Liver (tissue), 9 donors: ENCODE data around the gene MAP2K3. TPM values are rescaled to one million over a fixed set of nuclear protein-coding genes. Genes with fewer than 3 reads are reported as not detected.

Source experiments
- DNase-seq: peaks from one replicate; pipeline ENCODE4 v3.0.0-alpha.2; 2017; ENCODE audit warnings: low spot score
- H3K27ac ChIP-seq, 2 donors: one replicate each; pipeline ENCODE4 v1.7.0; 2013; ENCODE audit warnings: inconsistent platforms in 2 of 2, low read length in 2 of 2, control low read depth in 1 of 2, low read depth in 1 of 2, mild to moderate bottlenecking in 1 of 2
- H3K27me3 ChIP-seq, 4 donors: one replicate each; pipeline versions ENCODE4 v1.6.1 to v1.7.0; 2013; ENCODE audit warnings: low read length in 3 of 4, inconsistent platforms in 1 of 4, mild to moderate bottlenecking in 1 of 4, moderate library complexity in 1 of 4; ENCODE audit not compliant: control insufficient read depth in 4 of 4, insufficient read depth in 4 of 4
- H3K36me3 ChIP-seq, 4 donors: one replicate each; pipeline versions ENCODE4 v1.6.1 to v1.7.0; 2013; ENCODE audit warnings: low read length in 3 of 4, mild to moderate bottlenecking in 3 of 4, low read depth in 1 of 4, moderate library complexity in 1 of 4; ENCODE audit not compliant: control insufficient read depth in 4 of 4, insufficient read depth in 3 of 4
- H3K4me1 ChIP-seq, 4 donors: one replicate each; pipeline versions ENCODE4 v1.6.1 to v1.7.0; 2013; ENCODE audit warnings: low read length in 3 of 4, mild to moderate bottlenecking in 3 of 4, moderate library complexity in 1 of 4; ENCODE audit not compliant: control insufficient read depth in 4 of 4, insufficient read depth in 4 of 4
- H3K4me3 ChIP-seq, 3 donors: one replicate each; pipeline versions ENCODE4 v1.6.1 to v1.7.0; 2013; ENCODE audit warnings: low read length in 3 of 3, control low read depth in 1 of 3, low read depth in 1 of 3, mild to moderate bottlenecking in 1 of 3
- H3K9ac ChIP-seq, 2 donors: one replicate each; pipeline ENCODE4 v1.7.0; 2013; ENCODE audit warnings: low read length in 2 of 2, mild to moderate bottlenecking in 2 of 2, moderate library complexity in 2 of 2, control low read depth in 1 of 2, low read depth in 1 of 2
- H3K9me3 ChIP-seq, 4 donors: one replicate each; pipeline versions ENCODE4 v1.6.1 to v1.7.0; 2013; ENCODE audit warnings: low read length in 3 of 4; ENCODE audit not compliant: control insufficient read depth in 4 of 4
- ATF3 ChIP-seq: IDR thresholded peaks from 2 replicates; pipeline ENCODE4 v1.6.1; 2016; ENCODE audit warnings: antibody characterized with exemption
- CTCF ChIP-seq: fragments of 150-350 bp; IDR thresholded peaks from 2 replicates; pipeline ENCODE4 v1.5.1; 2017; ENCODE audit warnings: improper control_type of control experiment, low read depth, low read length; ENCODE audit not compliant: missing input control
- EGR1 ChIP-seq, 2 donors: IDR thresholded peaks; 2 replicates each; pipeline ENCODE4 v1.6.1; 2016 to 2018; ENCODE audit warnings: antibody characterized with exemption in 2 of 2, low read depth in 2 of 2
- FOXA2 ChIP-seq: IDR thresholded peaks from 2 replicates; pipeline ENCODE4 v1.6.1; 2016; ENCODE audit warnings: antibody characterized with exemption
- GABPA ChIP-seq, 2 donors: IDR thresholded peaks in 1 of 2; conservative IDR thresholded peaks in 1 of 2; 2 replicates each; pipeline ENCODE4 v1.6.1; 2016; ENCODE audit warnings: antibody characterized with exemption in 2 of 2, mild to moderate bottlenecking in 1 of 2, moderate library complexity in 1 of 2
- HNF4A ChIP-seq, 2 donors: conservative IDR thresholded peaks; 2 replicates each; pipeline ENCODE4 v1.6.1; 2016; ENCODE audit warnings: antibody characterized with exemption in 2 of 2, mild to moderate bottlenecking in 2 of 2
- HNF4G ChIP-seq: IDR thresholded peaks from 2 replicates; pipeline ENCODE4 v1.6.1; 2016; ENCODE audit warnings: antibody characterized with exemption
- JUND ChIP-seq, 2 donors: IDR thresholded peaks; 2 replicates each; pipeline ENCODE4 v1.6.1; 2016; ENCODE audit warnings: antibody characterized with exemption in 2 of 2
- RAD21 ChIP-seq, 2 donors: IDR thresholded peaks; 2 replicates each; pipeline ENCODE4 v1.6.1; 2016; ENCODE audit warnings: antibody characterized with exemption in 2 of 2, mild to moderate bottlenecking in 2 of 2
- RXRA ChIP-seq, 2 donors: IDR thresholded peaks; 2 replicates each; pipeline ENCODE4 v1.6.1; 2017 to 2018; ENCODE audit warnings: antibody characterized with exemption in 2 of 2, mild to moderate bottlenecking in 1 of 2
- SP1 ChIP-seq: IDR thresholded peaks from 2 replicates; pipeline ENCODE4 v1.6.1; 2018; ENCODE audit warnings: antibody characterized with exemption, mild to moderate bottlenecking
- TAF1 ChIP-seq: conservative IDR thresholded peaks from 2 replicates; pipeline ENCODE4 v1.6.1; 2016; ENCODE audit warnings: antibody characterized with exemption, mild to moderate bottlenecking
- YY1 ChIP-seq: IDR thresholded peaks from 2 replicates; pipeline ENCODE4 v1.6.1; 2016; ENCODE audit warnings: antibody characterized with exemption, mild to moderate bottlenecking
- ZBTB33 ChIP-seq: IDR thresholded peaks from 2 replicates; pipeline ENCODE4 v1.6.1; 2016; ENCODE audit warnings: antibody characterized with exemption
- WGBS: extraction: QIAGEN DNeasy Blood & Tissue Kit; methylation state at CpG from one replicate; pipeline ENCODE4 v1.1.7; 2013; 5-methylcytosine and 5-hydroxymethylcytosine counted together
- polyA plus RNA-seq, 2 donors: library from polyadenylated mRNA; stranded (reverse) in 1 of 2; unstranded in 1 of 2; fragments of 200-250 nt in 1 of 2; fragments of >200 nt in 1 of 2; fragmentation: Nextera tagmentation in 1 of 2; extraction: Ambion mirVana in 1 of 2; gene quantifications; one replicate each; pipeline versions ENCODE4 v1.2.1 to v1.2.3, GENCODE V29; 2013 to 2015
- total RNA-seq, 2 donors: library from RNA; depleted of rRNA; stranded (reverse); fragments of >200 nt; gene quantifications; one replicate each; pipeline ENCODE4 v1.2.3, GENCODE V29; 2014
- TF ChIP-seq, protein P1 (sequence below): IDR thresholded peaks from 2 replicates; pipeline ENCODE4 v1.6.1; 2016; ENCODE audit warnings: antibody characterized with exemption, mild to moderate bottlenecking
- donor health status: healthy.
- donor health status: healthy.
- donor health status: healthy.
- donor health status: healthy.
- donor health status: healthy.

Gene MAP2K3
- total and polyA plus RNA-seq, 4 donors = 21.6 to 88.4 (median 30.5) TPM

DNA sequence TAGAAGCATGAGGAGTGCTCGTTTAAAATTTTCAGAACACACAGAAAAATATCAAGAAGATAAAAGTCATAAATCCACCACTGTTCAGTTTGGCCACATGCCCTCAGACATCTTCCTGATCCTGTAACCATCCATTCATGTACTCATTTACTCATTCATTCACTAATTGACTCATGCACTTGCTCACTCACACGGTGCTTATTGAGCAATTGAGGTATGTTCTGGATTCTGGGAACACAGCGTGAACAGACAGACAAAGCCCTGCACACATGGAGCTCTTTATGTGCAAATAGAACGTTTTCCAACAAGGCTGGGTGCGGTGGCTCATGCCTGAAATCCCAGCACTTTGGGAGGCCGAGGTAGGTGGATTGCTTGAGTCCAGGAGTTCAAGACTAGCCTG lies 21.1 kb upstream of the MAP2K3 start:
- Histone ChIP-seq H3K27me3 (no peaks in the 10 kb centered on the region), H3K9me3 (no peaks in the 10 kb centered on the region), H3K4me1 (no peaks in the 10 kb centered on the region), H3K9ac (no peak overlapping the region), H3K36me3 (no peaks in the 10 kb centered on the region), H3K27ac (no peak overlapping the region), H3K4me3 (no peak overlapping the region)
- TF ChIP-seq GABPA (IDR thresholded peaks at IDR 0.05 in 1 of 2, conservative IDR thresholded peaks at IDR 0.05 in 1 of 2) (no peak), HNF4A (conservative IDR thresholded peaks at IDR 0.05) (no peak), RAD21 (IDR thresholded peaks at IDR 0.05) (no peak), EGR1 (IDR thresholded peaks at IDR 0.05; ENCODE audit: low read depth in 2 of 2) (no peak), ATF3 (no peak), HNF4G (no peak), ZBTB33 (no peak), SP1 (no peak), CTCF (no peak), TAF1 (no peak), JUND (IDR thresholded peaks at IDR 0.05) (no peak), RXRA (IDR thresholded peaks at IDR 0.05) (no peak), FOXA2 (no peak), YY1 (no peak)
- TF ChIP-seq, protein P1, sequence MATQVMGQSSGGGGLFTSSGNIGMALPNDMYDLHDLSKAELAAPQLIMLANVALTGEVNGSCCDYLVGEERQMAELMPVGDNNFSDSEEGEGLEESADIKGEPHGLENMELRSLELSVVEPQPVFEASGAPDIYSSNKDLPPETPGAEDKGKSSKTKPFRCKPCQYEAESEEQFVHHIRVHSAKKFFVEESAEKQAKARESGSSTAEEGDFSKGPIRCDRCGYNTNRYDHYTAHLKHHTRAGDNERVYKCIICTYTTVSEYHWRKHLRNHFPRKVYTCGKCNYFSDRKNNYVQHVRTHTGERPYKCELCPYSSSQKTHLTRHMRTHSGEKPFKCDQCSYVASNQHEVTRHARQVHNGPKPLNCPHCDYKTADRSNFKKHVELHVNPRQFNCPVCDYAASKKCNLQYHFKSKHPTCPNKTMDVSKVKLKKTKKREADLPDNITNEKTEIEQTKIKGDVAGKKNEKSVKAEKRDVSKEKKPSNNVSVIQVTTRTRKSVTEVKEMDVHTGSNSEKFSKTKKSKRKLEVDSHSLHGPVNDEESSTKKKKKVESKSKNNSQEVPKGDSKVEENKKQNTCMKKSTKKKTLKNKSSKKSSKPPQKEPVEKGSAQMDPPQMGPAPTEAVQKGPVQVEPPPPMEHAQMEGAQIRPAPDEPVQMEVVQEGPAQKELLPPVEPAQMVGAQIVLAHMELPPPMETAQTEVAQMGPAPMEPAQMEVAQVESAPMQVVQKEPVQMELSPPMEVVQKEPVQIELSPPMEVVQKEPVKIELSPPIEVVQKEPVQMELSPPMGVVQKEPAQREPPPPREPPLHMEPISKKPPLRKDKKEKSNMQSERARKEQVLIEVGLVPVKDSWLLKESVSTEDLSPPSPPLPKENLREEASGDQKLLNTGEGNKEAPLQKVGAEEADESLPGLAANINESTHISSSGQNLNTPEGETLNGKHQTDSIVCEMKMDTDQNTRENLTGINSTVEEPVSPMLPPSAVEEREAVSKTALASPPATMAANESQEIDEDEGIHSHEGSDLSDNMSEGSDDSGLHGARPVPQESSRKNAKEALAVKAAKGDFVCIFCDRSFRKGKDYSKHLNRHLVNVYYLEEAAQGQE = no peak
- DNase-seq = no peak
- 69% methylated on average over 6 of the region's 6 CpGs for WGBS

DNA sequence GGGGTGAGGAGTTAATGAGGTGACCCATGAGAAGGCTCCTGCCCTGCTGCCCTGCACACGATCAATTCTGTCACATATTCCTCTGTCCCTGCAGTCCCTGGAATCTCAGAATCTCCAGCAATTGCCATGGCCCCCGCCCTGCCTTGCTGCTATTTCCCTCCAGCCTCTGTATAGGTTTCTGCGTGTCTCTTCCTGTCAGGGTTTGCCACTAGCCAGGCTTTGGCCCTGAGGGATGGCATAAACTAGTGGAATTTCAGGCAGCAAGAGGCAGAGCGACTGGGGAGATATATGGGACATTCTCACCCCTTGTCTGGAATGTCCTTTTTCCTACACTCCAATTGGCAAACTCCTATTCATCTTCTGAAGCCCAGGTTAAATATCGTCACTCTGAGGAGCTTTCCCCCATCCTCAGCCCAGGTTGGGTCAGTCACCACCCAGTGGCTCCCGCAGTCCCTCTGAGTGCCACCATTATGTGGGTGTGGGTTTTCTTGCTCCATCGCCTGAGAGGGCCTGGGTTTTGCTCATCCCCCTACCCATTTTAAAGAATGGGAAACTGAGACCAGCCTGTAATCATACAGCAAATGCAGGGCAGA lies 15.8 kb upstream of the MAP2K3 start:
- Histone ChIP-seq H3K36me3 (no peaks in the 10 kb centered on the region), H3K27ac (no peak overlapping the region), H3K9ac (no peak overlapping the region), H3K9me3 (no peaks in the 10 kb centered on the region), H3K27me3 (no peaks in the 10 kb centered on the region), H3K4me1 (no peaks in the 10 kb centered on the region), H3K4me3 (no peak overlapping the region)
- WGBS = 77% methylated on average over 7 of the region's 7 CpGs
- no peak for DNase-seq
- no peak for TF ChIP-seq CTCF
